ENCODE measurements around the gene RHBDL1.

RHBDL1 gene

DNA sequence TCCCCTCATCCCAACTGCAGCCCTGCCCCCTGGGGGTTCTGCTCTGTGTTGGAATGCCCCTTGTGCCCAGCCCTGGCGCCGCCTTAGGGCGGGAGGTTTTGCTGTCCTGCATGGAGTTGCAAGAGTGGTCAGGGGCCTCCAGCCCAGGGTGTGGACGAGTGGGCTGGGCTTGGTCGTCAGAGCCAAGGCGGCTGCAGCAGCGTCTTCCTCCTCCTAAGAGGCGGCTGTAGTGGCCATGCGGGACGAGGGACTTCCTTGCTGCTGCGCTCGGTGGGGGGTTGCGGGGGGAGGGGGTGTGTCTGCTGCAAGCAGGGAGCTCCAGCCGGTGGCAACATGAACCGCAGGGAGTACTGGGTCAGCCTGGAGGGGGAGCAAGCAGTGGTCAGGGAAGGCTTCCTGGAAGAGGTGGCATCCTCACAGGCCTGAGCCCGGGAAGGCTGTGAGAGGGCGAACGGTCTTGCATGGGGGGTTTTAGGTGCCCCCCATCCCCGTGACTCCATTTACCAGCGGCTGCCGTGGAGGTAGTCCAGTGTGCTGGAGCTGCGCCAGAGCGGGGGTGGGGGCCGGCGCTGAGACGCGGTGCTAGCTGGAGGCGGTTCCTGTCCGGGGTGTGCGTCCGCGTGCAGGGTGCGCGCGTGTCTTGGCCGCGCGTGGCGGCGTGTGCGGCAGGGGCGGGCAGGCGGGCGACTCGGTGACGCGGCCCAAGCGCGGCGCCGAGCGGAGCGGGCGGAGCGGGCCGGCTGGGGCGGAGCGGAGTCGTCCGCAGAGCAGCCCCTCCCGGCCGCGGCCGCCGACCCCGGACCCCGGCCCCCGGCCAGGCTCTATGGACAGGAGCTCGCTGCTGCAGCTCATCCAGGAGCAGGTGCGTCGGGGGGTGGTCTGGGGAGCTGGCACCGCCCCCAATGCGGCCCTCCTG is at the start of gene RHBDL1:
RHBDL1 (plus strand) TSS at position 704 of the 916 bp plus-strand sequence; CDS start at position 824, 120 bp downstream.
- no peak for DNase-seq

DNA sequence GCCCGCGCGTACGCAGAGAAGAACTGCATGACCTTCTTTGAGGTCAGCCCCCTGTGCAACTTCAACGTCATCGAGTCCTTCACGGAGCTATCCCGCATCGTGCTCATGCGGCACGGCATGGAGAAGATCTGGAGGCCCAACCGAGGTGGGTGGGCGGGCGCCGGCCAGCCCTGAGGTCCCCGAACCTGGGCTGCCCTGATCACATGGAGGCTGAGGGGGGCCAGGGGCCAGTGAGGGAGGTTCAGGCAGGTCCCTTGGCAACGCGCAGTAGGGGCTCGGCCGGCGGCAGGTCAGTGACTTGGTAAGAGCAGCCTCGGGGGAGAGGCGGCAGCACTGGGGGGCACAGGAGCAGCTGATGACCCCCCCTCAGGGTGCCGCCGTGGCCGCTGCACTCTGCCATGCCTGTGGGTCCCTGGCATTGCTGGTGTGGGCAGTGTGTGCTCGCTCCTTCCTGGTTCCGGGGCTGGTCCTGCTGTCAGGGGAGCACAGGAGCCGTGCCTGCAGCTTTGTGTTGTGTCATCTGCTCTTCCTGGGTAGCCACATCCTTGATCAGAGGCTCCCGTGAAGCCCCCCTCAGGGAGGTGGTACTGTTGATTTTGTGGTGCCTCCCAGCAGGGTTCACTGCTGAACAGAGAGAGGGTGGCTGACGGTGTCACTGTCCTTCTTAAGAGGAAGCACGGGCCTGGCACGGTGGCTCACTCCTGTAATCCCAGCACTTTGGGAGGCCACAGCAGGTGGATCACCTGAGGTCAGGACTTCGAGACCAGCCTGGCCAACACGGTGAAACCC is 49.3 kb upstream of the RHBDL1 start:
- DNase-seq, result no peak

DNA sequence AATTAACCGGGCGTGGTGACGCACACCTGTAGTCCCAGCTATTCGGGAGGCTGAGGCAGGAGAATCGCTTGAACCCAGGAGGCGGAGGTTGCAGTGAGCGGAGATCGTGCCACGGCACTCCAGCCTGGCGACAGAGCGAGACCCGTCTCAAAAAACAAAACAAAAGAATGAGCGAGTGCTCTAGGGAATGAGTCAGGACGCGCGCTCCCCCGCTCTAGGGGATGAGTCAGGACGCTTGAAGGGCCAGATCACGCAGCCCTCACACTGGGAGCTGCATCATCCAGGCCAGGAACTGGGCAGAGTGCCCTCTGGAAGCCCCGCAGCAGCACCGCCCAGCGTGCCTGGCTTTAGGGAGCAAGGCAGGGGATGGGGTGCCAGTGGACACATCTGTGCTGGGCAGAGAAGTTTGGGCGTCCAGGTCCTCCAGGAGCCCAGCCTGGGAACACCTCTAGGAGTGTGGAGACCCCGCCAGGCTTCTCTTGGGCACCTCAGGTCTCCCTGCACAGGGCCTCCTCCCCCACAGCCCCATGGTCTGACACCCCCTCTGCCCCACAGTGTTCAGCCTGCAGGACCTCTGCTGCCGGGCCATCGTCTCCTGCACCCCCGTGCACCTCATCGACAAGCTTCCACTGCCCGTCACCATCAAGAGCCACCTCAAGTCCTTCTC is 48.6 kb upstream of the RHBDL1 start:
- DNase-seq, result peak in 1 of 2 experiments; percentile 26

DNA sequence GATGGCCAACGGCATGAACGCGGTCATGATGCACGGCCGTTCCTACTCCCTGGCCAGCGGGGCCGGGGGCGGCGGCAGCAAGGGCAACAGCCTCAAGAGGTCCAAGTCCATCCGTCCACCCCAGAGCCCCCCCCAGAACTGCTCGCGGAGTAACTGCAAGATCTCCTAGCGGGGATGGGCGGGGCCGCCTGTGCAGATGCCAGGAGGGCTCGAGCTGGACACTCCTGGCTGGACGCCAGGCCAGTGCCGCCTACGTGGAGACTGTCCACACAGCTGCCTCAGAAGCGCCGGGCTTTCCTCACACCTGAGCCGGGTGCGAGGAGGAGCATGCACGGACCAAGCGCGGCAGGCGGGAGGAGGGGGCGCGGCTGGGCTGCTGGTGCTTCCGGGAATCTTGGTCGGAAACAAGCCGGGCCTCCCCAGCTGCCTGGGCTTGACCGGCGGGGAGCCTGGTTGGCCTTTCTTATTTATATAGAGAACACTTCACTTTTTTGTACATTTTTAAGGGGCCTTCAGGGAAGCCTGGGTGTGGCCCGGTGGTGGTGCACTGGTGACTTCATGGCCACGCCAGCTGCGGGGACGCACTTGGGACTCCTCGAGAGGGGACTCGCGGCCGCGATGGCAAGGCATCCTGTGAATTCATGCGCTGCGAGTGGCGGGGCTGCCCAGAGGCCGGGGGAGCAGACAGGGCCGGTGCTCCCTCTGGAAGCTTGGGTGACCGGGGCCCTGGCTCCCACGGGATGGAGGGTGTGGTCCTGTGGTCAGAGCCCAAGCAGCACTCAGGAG is 47.8 kb upstream of the RHBDL1 start:
- no peak for DNase-seq

DNA sequence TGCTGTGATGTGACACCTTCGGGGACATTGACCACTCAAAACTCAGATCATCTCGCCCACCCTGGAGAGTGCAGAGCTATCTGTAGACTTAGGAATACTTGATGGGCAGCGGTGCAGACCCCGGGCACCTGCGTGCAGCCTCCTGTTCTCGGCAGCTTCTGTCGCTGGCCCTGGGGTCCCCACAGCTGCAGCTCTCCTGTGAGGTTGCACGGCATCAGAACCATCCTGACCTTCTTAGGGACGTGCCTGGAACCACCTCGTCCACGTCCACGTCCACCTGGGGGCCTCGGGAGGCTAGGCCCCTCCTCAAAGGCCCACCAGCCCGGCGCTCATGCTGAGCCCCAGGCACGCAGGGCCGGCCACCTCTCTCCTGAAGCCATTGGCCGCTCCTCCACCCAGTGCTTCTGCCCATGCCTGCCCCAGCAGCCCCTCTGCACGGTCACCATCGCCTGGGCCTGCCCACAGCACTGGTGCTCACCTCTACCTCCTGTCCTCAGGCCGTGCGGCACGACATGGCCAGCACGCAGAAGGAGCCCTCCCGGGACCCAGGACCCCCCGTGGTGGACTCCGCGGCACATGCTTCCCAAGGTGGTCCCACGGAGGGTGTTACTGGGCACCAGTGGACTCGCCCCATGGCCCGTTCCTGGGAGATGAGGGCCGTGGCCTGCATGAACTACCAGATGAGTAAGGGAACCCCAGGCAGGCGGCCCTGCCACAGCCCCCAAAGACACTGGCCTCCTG is 47.0 kb upstream of the RHBDL1 start:
- DNase-seq, result no peak

DNA sequence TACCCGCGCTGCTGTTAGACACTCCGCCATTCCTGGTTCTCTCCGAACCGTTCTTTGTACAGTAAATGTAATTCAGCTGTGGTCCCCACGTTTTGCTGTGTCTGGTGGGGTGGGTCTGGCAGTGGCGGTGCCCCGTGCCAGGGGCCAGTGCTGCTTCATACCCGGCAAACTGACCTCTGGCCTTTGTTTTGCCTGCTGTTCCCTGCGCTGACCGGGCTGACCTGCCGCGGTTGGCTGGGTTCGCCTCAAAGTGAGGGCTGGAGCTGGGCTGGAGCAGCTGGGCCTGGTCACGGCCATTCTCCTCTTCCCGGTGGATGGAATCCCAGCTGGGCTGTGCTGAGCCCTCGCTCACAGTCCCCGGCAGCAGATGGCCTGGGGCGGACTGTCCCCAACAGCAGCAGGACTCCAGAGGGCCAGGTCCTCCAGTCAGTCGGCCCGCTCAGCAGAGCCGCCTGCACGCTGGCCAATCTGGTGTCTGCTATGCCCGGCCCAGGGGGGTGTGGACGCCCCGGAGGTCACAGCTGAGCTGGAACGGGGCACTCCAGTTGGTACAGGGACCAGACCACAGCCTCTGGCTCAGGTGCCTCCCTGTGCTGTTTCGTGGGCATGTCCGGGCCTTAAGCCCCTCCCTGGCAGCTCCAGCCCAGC is 46.2 kb upstream of the RHBDL1 start:
- no peak for DNase-seq

DNA sequence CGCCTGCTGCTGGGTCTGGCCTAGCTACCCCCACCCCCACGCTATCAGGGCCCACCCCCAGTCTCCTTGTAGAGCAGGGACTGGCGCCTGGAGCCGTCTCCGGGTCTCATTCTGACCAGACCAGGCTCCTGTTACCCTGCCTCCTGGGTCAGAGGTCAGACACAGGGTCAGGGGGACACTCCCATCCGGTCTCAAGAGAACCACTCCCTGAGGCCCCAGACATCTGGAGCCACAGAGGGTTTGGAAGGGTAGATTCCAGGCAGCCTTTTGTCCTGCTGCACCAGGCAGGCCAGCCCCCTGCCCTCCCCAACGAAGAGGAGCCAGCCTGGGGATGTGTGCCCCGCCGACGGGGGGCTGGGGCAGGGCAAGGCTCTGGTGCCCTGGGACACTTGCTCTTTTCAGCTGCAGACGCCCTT is 45.6 kb upstream of the RHBDL1 start:
- no peak for DNase-seq

DNA sequence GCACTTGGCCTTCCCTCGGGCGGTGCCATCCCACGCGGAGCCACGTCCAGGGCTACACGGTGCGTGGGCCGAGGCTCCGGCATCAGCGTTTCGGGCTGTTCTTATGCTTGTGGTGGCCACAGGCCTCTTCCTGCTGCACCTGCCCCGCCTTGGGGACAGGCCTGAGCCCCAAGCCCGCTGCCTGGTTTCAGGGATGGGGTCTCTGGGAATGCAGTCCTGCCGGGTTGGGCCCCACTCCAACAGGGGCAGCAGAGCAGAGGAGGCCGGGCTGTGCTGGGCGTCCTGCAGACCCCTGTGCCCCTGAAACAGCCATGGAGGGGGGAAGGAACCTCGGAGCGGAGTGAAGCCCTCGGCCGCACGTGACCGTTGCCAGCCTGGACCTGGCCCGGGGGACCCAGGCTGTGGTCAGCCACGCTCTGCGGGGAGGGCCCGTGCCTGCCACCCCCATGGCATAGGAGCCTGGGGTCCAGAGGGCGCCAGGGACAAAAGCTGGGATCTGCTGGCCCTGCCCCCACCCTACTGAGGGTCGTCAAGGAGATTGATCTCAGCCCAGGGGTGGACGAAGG is 45.1 kb upstream of the RHBDL1 start:
- no peak for DNase-seq

DNA sequence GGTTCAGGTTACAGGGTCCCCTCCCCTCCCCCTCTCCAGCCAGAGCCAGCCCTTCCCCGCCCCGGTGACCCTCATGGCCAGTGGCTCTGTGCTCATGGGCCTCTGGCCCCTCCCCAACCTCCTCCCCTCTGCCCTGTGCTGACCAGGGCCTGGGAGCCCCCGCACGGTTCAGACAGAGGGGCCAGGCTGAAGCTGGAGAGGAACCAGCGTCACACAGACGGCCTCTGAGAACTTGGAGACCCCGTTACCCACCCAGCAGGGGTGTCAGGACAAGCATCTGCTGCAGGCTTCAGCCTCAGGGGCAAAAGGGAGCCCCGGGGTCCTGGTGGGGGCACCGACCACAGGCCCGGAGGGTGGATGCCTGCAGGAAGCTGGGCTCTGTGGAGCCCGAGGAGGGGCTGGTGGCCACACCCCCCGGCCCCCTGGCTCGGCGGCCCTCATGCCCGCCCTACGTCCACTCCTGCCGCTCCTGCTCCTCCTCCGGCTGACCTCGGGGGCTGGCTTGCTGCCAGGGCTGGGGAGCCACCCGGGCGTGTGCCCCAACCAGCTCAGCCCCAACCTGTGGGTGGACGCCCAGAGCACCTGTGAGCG is 44.6 kb upstream of the RHBDL1 start, which contains the start of gene WFIKKN1:
WFIKKN1 (plus strand) TSS at position 171 of the 591 bp plus-strand sequence; CDS start at position 440, 269 bp downstream.
- DNase-seq, result no peak

DNA sequence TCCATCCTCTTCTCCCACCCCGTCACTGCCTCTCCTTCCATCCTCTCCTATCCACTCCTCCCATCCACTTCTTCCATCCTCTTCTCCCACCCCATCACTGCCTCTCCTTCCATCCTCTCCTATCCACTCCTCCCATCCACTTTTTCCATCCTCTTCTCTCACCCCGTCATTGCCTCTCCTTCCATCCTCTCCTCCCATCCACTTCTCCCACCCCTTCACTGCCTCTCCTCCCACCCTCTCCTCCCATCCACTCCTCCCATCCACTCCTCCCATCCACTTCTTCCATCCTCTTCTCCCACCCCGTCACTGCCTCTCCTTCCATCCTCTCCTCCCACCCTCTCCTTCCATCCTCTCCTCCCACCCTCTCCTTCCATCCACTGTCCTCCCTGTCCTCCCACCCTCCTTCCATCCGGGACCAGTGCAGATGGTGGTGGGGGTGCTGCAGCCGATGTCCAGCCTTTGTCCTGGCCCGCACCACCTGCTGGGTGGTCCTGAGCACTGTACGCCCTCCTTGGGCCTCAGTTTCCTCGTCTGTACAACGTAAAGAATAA is 43.6 kb upstream of the RHBDL1 start:
- no peak for DNase-seq

DNA sequence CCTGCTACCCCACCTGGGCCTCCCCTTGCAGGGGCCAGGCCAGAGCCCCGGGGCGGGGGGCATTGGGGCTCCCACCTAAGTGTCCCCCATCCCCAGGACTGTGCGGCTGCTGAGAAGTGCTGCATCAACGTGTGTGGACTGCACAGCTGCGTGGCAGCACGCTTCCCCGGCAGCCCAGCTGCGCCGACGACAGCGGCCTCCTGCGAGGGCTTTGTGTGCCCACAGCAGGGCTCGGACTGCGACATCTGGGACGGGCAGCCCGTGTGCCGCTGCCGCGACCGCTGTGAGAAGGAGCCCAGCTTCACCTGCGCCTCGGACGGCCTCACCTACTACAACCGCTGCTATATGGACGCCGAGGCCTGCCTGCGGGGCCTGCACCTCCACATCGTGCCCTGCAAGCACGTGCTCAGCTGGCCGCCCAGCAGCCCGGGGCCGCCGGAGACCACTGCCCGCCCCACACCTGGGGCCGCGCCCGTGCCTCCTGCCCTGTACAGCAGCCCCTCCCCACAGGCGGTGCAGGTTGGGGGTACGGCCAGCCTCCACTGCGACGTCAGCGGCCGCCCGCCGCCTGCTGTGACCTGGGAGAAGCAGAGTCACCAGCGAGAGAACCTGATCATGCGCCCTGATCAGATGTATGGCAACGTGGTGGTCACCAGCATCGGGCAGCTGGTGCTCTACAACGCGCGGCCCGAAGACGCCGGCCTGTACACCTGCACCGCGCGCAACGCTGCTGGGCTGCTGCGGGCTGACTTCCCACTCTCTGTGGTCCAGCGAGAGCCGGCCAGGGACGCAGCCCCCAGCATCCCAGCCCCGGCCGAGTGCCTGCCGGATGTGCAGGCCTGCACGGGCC is 42.8 kb upstream of the RHBDL1 start:
- DNase-seq, result no peak

DNA sequence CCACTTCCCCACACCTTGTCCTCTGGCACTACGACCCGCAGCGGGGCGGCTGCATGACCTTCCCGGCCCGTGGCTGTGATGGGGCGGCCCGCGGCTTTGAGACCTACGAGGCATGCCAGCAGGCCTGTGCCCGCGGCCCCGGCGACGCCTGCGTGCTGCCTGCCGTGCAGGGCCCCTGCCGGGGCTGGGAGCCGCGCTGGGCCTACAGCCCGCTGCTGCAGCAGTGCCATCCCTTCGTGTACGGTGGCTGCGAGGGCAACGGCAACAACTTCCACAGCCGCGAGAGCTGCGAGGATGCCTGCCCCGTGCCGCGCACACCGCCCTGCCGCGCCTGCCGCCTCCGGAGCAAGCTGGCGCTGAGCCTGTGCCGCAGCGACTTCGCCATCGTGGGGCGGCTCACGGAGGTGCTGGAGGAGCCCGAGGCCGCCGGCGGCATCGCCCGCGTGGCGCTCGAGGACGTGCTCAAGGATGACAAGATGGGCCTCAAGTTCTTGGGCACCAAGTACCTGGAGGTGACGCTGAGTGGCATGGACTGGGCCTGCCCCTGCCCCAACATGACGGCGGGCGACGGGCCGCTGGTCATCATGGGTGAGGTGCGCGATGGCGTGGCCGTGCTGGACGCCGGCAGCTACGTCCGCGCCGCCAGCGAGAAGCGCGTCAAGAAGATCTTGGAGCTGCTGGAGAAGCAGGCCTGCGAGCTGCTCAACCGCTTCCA is 42.0 kb upstream of the RHBDL1 start:
- no peak for DNase-seq

DNA sequence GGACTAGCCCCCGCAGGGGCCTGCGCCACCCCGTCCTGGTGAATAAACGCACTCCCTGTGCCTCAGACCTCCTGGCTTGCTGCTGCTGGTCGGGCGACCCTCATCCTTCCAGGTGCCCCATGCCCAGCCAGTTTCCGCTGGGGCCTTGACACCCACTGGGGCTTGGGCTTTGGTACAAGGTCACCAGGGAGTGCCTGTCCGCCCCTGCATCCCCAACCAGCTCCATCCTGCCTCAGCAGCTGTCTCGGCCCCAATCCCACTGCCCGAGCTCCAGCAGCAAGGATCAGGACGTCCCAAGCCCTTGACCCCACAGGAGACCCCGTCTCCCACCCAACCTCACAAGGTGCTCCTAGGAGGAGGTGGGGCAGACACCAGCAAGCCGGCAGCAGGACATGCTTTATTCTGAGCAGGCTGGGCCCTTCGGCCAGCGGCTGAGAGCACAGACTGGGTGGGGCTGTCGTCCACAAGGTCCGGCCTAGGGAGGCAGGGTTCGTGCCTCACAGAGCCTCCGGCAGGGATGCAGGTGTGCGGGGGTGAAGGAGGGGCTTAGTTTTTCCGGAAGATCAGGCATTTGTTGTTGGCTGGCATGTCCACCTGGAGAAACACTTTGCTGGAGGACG is 41.3 kb upstream of the RHBDL1 start:
- no peak for DNase-seq

DNA sequence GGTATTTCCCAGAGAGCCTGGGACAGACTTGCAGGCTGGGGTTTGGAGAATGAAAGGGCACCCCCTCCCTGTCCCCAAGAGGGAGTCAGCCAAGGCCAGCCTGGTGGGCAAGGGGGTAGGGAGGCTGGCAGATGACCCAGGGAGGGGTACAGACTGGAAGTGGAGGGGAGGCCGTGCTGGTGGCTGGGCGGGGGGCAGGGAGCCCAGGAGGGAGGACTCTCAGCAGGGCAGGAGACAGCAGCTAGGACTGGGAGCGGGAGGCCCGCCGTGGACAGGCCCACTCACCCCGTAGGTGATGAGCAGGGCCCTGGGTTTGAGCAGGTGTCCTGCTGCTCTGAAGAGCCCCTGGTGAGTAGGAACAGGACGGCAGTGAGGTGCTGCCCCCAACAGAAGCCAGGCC is 40.5 kb upstream of the RHBDL1 start:
- DNase-seq, result no peak

DNA sequence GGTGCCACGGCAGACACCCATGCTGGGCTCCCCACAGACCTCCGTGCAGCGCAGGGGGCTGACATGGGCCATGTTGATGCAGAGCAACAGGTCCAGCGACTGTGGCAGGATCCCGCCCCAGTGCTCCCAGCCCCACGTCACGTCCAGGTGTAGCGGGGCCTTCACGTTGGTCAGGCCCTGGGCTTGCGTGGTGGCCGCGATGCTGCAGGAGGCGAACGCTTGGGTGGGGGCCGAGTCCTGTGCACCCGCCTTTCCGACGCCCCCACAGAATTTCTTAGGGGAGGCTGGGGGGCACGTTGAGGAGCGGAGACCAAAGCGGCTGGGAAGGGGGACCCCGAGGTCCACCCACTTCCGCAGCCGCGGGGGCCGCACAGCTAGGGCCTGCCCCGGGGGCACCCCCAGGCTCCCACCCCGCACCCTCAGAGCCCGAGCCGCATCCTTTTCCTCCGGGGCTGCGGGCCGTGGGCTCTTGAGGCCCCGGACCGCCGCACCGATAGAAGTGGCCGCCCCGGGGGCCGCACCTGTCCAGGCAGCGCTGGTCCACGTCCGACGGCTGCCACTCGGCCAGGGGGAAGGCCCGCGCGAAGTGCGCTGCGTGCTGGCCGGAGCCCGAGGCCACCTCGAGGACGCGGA is 39.8 kb upstream of the RHBDL1 start:
- DNase-seq, result no peak

DNA sequence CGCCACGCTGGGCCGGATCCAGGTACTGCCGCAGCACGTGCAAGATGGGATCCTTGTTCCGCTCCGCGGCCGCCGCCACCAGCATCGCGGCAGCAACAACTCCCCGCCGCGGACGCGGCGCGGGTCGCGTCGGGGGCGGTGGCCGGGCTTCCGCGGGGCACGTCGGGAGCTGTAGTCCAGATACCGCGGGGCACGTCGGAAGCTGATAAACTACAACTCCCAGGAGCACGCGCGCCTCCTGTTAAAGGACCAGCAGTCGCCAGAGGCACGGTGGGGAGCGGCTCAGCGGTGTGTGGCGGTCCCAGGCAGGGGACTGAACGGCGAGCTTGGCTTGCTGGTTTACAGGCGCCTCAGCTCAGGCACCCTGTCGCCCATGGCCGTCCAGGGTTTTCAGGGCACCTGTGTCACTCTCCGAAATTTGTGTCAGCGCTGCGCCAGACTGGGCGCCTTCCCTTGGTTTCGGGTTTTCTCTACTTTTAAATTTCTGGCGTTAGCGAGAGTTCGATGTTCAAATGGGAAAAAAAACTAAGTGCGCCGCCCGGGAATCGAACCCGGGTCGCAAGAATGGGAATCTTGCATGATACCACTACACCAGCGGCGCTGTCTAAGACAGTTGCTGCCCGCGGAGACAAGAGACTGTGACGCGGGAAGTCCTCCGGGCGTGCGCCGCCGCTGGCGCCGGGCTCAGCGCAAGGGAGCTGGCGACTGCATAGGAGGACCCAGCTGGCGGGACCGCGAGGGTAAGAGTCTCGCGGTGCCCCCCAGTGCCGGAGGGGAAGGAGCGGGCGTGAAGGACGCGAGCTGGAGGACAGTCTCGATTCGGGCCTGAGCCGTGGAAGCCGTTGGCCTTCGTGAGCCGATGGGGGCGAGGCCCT is 39.0 kb upstream of the RHBDL1 start, which contains the start of gene METTL26:
METTL26 (minus strand) TSS at position 100 of the 875 bp plus-strand sequence; CDS start at position 85, 15 bp downstream.
- peak; percentile 80 to 95 for DNase-seq

All from NCI-H446 (cell line).